H1 (cell line): ENCODE results near the gene SLC25A42. TPM values are rescaled to one million over a fixed set of nuclear protein-coding genes. Genes with fewer than 3 reads are reported as not detected.

Source experiments
- ATF3 ChIP-seq: IDR thresholded peaks from 2 replicates; pipeline ENCODE4 v1.6.1; 2011; ENCODE audit warnings: low read depth, mild to moderate bottlenecking, low read length; ENCODE audit not compliant: insufficient read depth
- CBX5 ChIP-seq: fragments of 300-800, 300-1000 bp; sonication (generic); IDR thresholded peaks from 2 replicates; pipeline ENCODE4 v1.7.1; 2016; ENCODE audit warnings: antibody characterized with exemption, low read length, low read depth
- CHD7 ChIP-seq: fragments of 300-600 bp; sonication (generic); IDR thresholded peaks from 2 replicates; pipeline ENCODE4 v1.7.1; 2012; ENCODE audit warnings: low read length, moderate library complexity, mild to moderate bottlenecking, inconsistent platforms; ENCODE audit not compliant: insufficient replicate concordance
- E2F6 ChIP-seq: IDR thresholded peaks from 2 replicates; pipeline ENCODE4 v1.6.1; 2012; ENCODE audit warnings: inconsistent platforms
- SUZ12 ChIP-seq: fragments of 200-600 bp; sonication (generic); IDR thresholded peaks from 2 replicates; pipeline ENCODE4 v1.6.1; 2012; ENCODE audit warnings: mild to moderate bottlenecking, inconsistent platforms, low read length, moderate library complexity, mixed read lengths
- polyA plus RNA-seq, 7 experiments: library from polyadenylated mRNA; depleted of rRNA in 3 of 7; stranded (reverse) in 5 of 7; unstranded in 2 of 7; fragments of >200 nt in 5 of 7; fragments of 200-250 nt in 2 of 7; gene quantifications; 1 replicate in 5 of 7; 2 replicates in 1 of 7; 4 replicates in 1 of 7; pipeline versions ENCODE4 v1.2.1 to v1.2.3, GENCODE V29; 2011 to 2013; ENCODE audit warnings: missing spikeins in 2 of 7, mixed read lengths in 2 of 7
- total RNA-seq: library from RNA; stranded (reverse); fragmentation: NEBNext Ultra II Directional; extraction: Animal tissue kit (Norgen Biotek cat#: 25700); gene quantifications from 2 replicates; pipeline ENCODE4 v1.2.1, GENCODE V29; 2021

Gene SLC25A42
- total and polyA plus RNA-seq, 2 of the 8 experiments (the other 6 are each of a cell fraction or from before 2014, with no cell fraction given) = 5.9 to 6.2 TPM

- TF ChIP-seq CHD7 (no peak), ATF3 (no peak), CBX5 (no peak), E2F6 (no peak), SUZ12 (no peak)
These were observed 23.9 kb downstream of the SLC25A42 start (continued) for GRCh38 chr19:19087676-19088075.
